SU-DHL-6 (cell line): ENCODE measurements around the gene ACAD11.

Experiments used
- EZH2phosphoT487 ChIP-seq: fragments of 200-600 bp; sonication (generic), shearing (Covaris generic); conservative IDR thresholded peaks from 2 replicates; pipeline ENCODE4 v1.6.1; 2018; ENCODE audit warnings: mild to moderate bottlenecking, antibody characterized with exemption, low read length, moderate library complexity, mixed read lengths
- TF ChIP-seq, protein P1 (sequence below): fragments of 200-600 bp; sonication (generic); IDR thresholded peaks from one replicate; pipeline ENCODE4 v1.5.1; 2017; ENCODE audit warnings: antibody characterized with exemption, mild to moderate bottlenecking, low read length, moderate library complexity; ENCODE audit not compliant: insufficient read depth, poor library complexity, severe bottlenecking

DNA sequence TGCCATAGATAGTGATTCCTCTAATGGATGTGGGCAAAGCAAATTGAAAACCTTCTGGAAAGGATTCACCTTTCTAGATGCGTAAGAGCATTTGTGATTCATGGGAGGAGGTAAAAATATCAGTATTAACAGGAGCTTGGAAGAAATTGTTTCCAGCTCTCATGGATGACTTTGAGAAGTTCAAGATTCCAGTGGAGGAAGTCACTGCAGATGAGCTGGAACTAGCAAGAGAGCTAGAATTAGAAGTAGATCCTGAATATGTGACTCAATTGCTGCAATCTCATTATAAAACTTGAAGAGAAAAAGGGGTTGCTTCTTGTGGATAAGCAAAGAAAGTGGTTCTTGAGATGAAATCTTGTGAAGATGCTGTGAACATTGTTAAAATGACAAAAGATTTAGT lies 150.5 kb downstream of the ACAD11 start:
- TF ChIP-seq, protein P1, sequence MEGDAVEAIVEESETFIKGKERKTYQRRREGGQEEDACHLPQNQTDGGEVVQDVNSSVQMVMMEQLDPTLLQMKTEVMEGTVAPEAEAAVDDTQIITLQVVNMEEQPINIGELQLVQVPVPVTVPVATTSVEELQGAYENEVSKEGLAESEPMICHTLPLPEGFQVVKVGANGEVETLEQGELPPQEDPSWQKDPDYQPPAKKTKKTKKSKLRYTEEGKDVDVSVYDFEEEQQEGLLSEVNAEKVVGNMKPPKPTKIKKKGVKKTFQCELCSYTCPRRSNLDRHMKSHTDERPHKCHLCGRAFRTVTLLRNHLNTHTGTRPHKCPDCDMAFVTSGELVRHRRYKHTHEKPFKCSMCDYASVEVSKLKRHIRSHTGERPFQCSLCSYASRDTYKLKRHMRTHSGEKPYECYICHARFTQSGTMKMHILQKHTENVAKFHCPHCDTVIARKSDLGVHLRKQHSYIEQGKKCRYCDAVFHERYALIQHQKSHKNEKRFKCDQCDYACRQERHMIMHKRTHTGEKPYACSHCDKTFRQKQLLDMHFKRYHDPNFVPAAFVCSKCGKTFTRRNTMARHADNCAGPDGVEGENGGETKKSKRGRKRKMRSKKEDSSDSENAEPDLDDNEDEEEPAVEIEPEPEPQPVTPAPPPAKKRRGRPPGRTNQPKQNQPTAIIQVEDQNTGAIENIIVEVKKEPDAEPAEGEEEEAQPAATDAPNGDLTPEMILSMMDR: no peak
- no peak for TF ChIP-seq EZH2phosphoT487
